HEK293 (cell line): ENCODE data around the gene RIMKLA.
A peak's percentile ranks its signal among the peaks of the same experiment; 100 is the strongest.

Source experiments
- ELK4 ChIP-seq: IDR thresholded peaks from 2 replicates; pipeline ENCODE4 v1.6.1; 2011; ENCODE audit warnings: mild to moderate bottlenecking, low read depth, low read length, borderline replicate concordance
- FEZF1 ChIP-seq: fragments of 450-650 bp; formaldehyde crosslinking; IDR thresholded peaks from 2 replicates; pipeline ENCODE4 v1.5.1; 2016; ENCODE audit warnings: missing biosample characterization, missing genetic modification characterization
- HOXA7 ChIP-seq: sonication (generic); formaldehyde crosslinking; IDR thresholded peaks from 2 replicates; pipeline ENCODE4 v1.8.1; 2022; ENCODE audit warnings: missing genetic modification reagents, borderline replicate concordance
- INSM2 ChIP-seq: fragments of 450-650 bp; formaldehyde crosslinking; IDR thresholded peaks from 2 replicates; pipeline ENCODE4 v1.5.1; 2016; ENCODE audit warnings: missing biosample characterization, missing genetic modification characterization
- PRDM6 ChIP-seq: fragments of 450-650 bp; formaldehyde crosslinking; IDR thresholded peaks from 2 replicates; pipeline ENCODE4 v1.5.1; 2017; ENCODE audit warnings: missing biosample characterization, missing genetic modification characterization
- ZBTB1 ChIP-seq: fragments of 450-650 bp; formaldehyde crosslinking; IDR thresholded peaks from 2 replicates; pipeline ENCODE4 v1.5.1; 2016; ENCODE audit warnings: missing biosample characterization, missing genetic modification characterization
- ZBTB21 ChIP-seq: fragments of 450-650 bp; formaldehyde crosslinking; IDR thresholded peaks from 2 replicates; pipeline ENCODE4 v1.5.1; 2017; ENCODE audit warnings: missing biosample characterization, missing genetic modification characterization
- ZBTB44 ChIP-seq: fragments of 450-650 bp; IDR thresholded peaks from 2 replicates; pipeline ENCODE4 v1.5.1; 2018; ENCODE audit warnings: missing biosample characterization, mild to moderate bottlenecking, missing genetic modification characterization
- ZBTB6 ChIP-seq: fragments of 450-650 bp; formaldehyde crosslinking; IDR thresholded peaks from 2 replicates; pipeline ENCODE4 v1.5.1; 2017; ENCODE audit warnings: missing biosample characterization, missing genetic modification characterization
- ZNF112 ChIP-seq: fragments of 450-650 bp; formaldehyde crosslinking; IDR thresholded peaks from 2 replicates; pipeline ENCODE4 v1.5.0; 2017; ENCODE audit warnings: missing biosample characterization, missing genetic modification characterization
- ZNF138 ChIP-seq: fragments of 450-650 bp; formaldehyde crosslinking; IDR thresholded peaks from 2 replicates; pipeline ENCODE4 v1.5.1; 2016; ENCODE audit warnings: missing biosample characterization, missing genetic modification characterization, borderline replicate concordance
- ZNF18 ChIP-seq: fragments of 450-650 bp; formaldehyde crosslinking; IDR thresholded peaks from 2 replicates; pipeline ENCODE4 v1.5.1; 2016; ENCODE audit warnings: missing biosample characterization, missing genetic modification characterization
- ZNF2 ChIP-seq: fragments of 450-650 bp; formaldehyde crosslinking; IDR thresholded peaks from 2 replicates; pipeline ENCODE4 v1.5.1; 2016; ENCODE audit warnings: missing biosample characterization, missing genetic modification characterization
- ZNF214 ChIP-seq: fragments of 450-650 bp; formaldehyde crosslinking; IDR thresholded peaks from 2 replicates; pipeline ENCODE4 v1.5.1; 2017; ENCODE audit warnings: missing biosample characterization, mild to moderate bottlenecking, missing genetic modification characterization, borderline replicate concordance
- ZNF324 ChIP-seq: fragments of 450-650 bp; formaldehyde crosslinking; IDR thresholded peaks from 2 replicates; pipeline ENCODE4 v1.5.1; 2016; ENCODE audit warnings: missing biosample characterization, missing genetic modification characterization
- ZNF335 ChIP-seq: fragments of 450-650 bp; formaldehyde crosslinking; conservative IDR thresholded peaks from 2 replicates; pipeline ENCODE4 v1.5.1; 2016; ENCODE audit warnings: missing biosample characterization, missing genetic modification characterization
- ZNF354C ChIP-seq: fragments of 450-650 bp; formaldehyde crosslinking; IDR thresholded peaks from 2 replicates; pipeline ENCODE4 v1.5.1; 2016; ENCODE audit warnings: missing biosample characterization, missing genetic modification characterization, low read depth, borderline replicate concordance
- ZNF423 ChIP-seq: fragments of 450-650 bp; formaldehyde crosslinking; IDR thresholded peaks from 2 replicates; pipeline ENCODE4 v1.5.1; 2016; ENCODE audit warnings: missing biosample characterization, missing genetic modification characterization
- ZNF513 ChIP-seq: fragments of 450-650 bp; IDR thresholded peaks from 2 replicates; pipeline ENCODE4 v1.5.1; 2018; ENCODE audit warnings: missing biosample characterization, missing genetic modification characterization
- ZNF529 ChIP-seq: fragments of 450-650 bp; formaldehyde crosslinking; IDR thresholded peaks from 2 replicates; pipeline ENCODE4 v1.5.1; 2017; ENCODE audit warnings: missing genetic modification characterization, missing biosample characterization; ENCODE audit not compliant: insufficient replicate concordance
- ZNF555 ChIP-seq: fragments of 450-650 bp; formaldehyde crosslinking; conservative IDR thresholded peaks from 2 replicates; pipeline ENCODE4 v1.5.1; 2017; ENCODE audit warnings: missing biosample characterization, mild to moderate bottlenecking, missing genetic modification characterization, inconsistent platforms
- ZNF600 ChIP-seq: fragments of 450-650 bp; formaldehyde crosslinking; IDR thresholded peaks from 2 replicates; pipeline ENCODE4 v1.5.1; 2016; ENCODE audit warnings: missing biosample characterization, missing genetic modification characterization
- ZNF624 ChIP-seq: fragments of 450-650 bp; formaldehyde crosslinking; IDR thresholded peaks from 2 replicates; pipeline ENCODE4 v1.5.1; 2017; ENCODE audit warnings: missing biosample characterization, missing genetic modification characterization
- ZNF660 ChIP-seq: fragments of 450-650 bp; IDR thresholded peaks from 2 replicates; pipeline ENCODE4 v1.5.1; 2018; ENCODE audit warnings: missing biosample characterization, mild to moderate bottlenecking, missing genetic modification characterization
- ZNF677 ChIP-seq: fragments of 450-650 bp; IDR thresholded peaks from 2 replicates; pipeline ENCODE4 v1.5.0; 2018; ENCODE audit warnings: missing biosample characterization, mild to moderate bottlenecking, missing genetic modification characterization, moderate library complexity
- ZNF701 ChIP-seq: fragments of 450-650 bp; formaldehyde crosslinking; IDR thresholded peaks from 2 replicates; pipeline ENCODE4 v1.5.1; 2016; ENCODE audit warnings: missing biosample characterization, missing genetic modification characterization
- ZNF76 ChIP-seq: fragments of 450-650 bp; formaldehyde crosslinking; IDR thresholded peaks from 2 replicates; pipeline ENCODE4; 2016; ENCODE audit warnings: low read depth, missing biosample characterization, missing genetic modification characterization, borderline replicate concordance
- ZNF777 ChIP-seq: fragments of 450-650 bp; formaldehyde crosslinking; IDR thresholded peaks from 2 replicates; pipeline ENCODE4 v1.5.1; 2017; ENCODE audit warnings: missing biosample characterization, missing genetic modification characterization, borderline replicate concordance
- ZXDB ChIP-seq: fragments of 450-650 bp; formaldehyde crosslinking; IDR thresholded peaks from 2 replicates; pipeline ENCODE4 v1.5.1; 2016; ENCODE audit warnings: missing biosample characterization, missing genetic modification characterization

The RIMKLA gene

GRCh38 chr1:42334240-42335049 lies 46.1 kb upstream of the RIMKLA start (continued):
- no peak for TF ChIP-seq INSM2 (tag by site-specific recombination)
- no peak for TF ChIP-seq ZNF18 (tag by site-specific recombination)
- TF ChIP-seq ZNF76 (tag by site-specific recombination), result 0 out of 2 replicates have a peak, but pooled peaks have one; percentile 31
- peak; percentile 50 for TF ChIP-seq ZXDB (tag by site-specific recombination)
- TF ChIP-seq ZNF138 (tag by site-specific recombination), result no peak
- no peak for TF ChIP-seq ZNF354C
- no peak for TF ChIP-seq ZNF701 (tag by site-specific recombination)
- TF ChIP-seq PRDM6 (tag by site-specific recombination), result no peak
- TF ChIP-seq ZNF112 (tag by site-specific recombination), result no peak
- peak; percentile 57; the same call in 1 of the 2 replicates for TF ChIP-seq ZNF324 (tag by site-specific recombination)
- TF ChIP-seq ELK4, result no peak
- TF ChIP-seq ZBTB44 (tag by site-specific recombination), result peak; percentile 56; the same call in 1 of the 2 replicates
- TF ChIP-seq ZBTB21 (tag by site-specific recombination), result no peak
- no peak for TF ChIP-seq ZNF214 (tag by site-specific recombination)
- peak; percentile 63; the same call in 1 of the 2 replicates for TF ChIP-seq ZNF2 (tag by site-specific recombination)
- no peak for TF ChIP-seq ZNF423 (tag by site-specific recombination)
- TF ChIP-seq ZBTB6 (tag by site-specific recombination), result no peak
- TF ChIP-seq FEZF1 (tag by site-specific recombination), result 0 out of 2 replicates have a peak, but pooled peaks have one; percentile 30
- no peak for TF ChIP-seq ZNF600 (tag by site-specific recombination)
- no peak for TF ChIP-seq ZNF677
- no peak for TF ChIP-seq ZNF529 (tag by site-specific recombination)
- TF ChIP-seq HOXA7 (CRISPR knock-in tag), result no peak
- TF ChIP-seq ZNF513, result no peak
- TF ChIP-seq ZNF660, result no peak
- no peak for TF ChIP-seq ZNF777 (tag by site-specific recombination)
- peak; percentile 95 for TF ChIP-seq ZNF335 (tag by site-specific recombination)
- TF ChIP-seq ZBTB1 (tag by site-specific recombination), result no peak
- TF ChIP-seq ZNF624, result no peak
- TF ChIP-seq ZNF555 (tag by site-specific recombination), result no peak
